ENCODE measurements around the gene PGA5.
"Not testable (repeated sequence)": the region's sequence is repeated elsewhere in the genome, so short reads cannot be mapped to it uniquely, and the experiment has no call there.

PGA5 gene

DNA sequence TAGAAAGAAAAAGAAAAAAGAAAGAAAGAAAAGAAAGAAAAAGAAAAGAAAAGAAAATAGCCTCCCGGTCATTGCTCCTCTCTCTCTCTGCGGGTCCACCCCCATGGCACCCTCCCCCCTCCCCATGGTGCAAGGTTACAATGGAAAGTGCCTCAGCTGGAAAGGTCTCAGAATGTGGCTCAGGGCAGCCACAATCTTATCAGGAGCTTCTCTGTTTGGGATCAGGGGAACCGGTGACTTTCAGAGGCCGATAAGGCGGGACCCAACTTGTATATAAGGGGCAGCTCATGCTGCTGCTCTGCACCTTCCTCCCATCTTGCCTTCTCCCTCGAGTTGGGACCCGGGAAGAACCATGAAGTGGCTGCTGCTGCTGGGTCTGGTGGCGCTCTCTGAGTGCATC lies at the start of gene PGA5:
TSS of gene PGA5 (plus strand) at position 301 of the 400 bp plus-strand sequence. CDS start at position 353, 52 bp downstream.
- DNase-seq: not testable (repeated sequence)

DNA sequence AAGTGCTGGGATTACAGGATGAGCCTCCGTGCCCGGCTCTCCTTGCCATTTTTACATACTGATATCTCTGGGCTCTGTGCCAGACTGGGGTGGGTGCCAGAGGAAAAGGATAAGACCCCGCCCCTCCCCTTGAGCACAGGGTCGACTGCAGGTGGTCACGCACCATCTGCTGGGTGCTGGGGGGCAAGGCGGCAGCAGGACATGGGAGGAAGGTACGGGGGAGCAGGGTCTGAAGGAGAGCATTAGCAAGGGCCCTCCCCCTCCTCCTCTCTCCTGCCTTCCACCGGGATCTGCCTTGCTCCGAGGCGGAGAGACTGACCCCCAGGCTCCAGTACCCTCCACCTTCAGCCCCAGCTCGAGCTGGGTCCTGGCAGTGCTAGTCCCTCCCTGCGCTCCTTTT lies 47.4 kb upstream of the PGA5 start:
- DNase-seq: no peak

- DNase-seq: no peak
Measured at GRCh38 chr11:61194169-61194671, 46.8 kb upstream of the PGA5 start.

DNA sequence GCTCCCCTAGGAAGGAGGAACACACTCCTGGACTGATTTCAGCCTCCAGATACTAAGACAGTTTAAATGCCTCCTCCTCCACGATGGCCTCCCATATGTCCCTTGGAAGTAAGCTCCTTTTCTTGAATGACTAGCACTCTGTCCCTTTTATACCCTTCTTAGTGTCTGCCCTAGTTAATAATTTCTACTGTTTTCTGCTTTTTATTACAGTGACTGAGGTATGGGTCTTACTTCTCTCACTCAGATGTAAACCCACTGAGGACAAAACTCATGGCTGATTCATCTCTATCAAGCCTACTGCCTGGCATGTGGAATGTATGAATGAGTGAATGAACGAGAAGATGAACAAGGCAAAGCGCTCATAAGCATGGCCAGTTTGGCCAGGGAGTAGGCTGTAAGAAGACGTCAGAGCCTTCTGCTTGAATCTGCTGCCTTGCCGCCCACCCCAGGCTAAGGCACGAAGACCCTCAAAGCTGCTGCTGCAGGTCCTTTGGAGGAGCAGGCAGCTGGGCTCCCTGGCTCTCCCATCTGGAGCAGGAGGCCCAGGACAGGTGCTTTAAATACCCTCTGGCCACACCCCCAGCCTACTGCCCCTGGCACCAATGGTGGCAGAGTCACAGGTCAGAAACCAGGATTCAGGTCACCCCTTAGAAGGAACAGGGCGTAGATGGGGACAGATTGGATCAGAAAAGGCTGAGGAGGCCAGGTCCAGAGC lies 45.8 kb upstream of the PGA5 start:
- DNase-seq: no peak

GRCh38 chr11:61195719-61196118 lies 45.3 kb upstream of the PGA5 start:
- no peak for DNase-seq

DNA sequence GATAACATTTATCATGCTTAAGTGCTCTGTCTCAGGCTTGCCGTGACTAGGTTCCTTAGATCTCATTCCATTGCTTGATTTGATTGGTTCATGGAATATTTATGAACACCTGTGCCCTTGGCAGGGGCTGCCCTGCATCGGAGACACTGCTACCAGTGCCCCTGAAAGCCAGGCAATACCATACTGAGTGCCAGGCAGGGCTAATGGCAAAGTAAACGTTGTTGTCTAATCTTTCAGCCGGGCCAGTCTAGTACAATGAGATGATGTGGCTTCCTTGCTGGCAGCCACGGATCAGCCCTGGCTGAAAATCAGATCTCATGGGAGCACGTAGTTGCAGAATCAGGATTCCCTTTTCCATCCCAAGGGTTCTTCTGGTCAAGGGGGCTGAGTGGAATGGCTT lies 42.6 kb upstream of the PGA5 start:
- no peak for DNase-seq

DNA sequence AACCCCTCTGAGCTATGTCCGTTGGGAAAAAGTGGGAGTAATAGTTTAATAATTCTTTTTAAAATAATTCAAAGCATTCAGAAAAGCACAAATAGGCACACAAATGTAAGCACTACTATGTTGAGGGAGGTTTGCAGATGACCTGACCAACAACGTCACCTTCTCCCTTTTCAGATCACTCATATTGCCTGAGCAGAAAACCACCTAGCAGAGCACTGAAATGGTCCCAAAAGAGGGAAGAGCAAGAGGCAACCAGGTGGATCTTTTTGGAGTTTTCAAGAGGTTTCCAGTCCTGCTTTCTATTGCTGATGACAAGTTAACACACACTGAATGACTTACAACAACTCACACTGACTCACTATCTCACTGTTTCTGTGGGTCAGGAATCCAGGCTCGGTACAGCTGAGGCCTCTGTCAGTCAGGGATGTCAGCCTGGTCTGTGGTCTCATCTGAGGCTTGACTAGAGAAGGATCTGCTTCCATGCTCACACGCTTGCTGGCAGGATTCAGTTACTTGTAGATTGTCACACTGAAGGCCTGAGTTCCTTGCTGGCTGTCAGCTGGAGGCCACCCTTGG lies 41.9 kb upstream of the PGA5 start:
- DNase-seq: no peak

- no peak for DNase-seq
Measured at GRCh38 chr11:61201476-61201875, 39.5 kb upstream of the PGA5 start.

GRCh38 chr11:61202950-61203746 lies 37.8 kb upstream of the PGA5 start, which contains the start of gene PGA3:
TSS of gene PGA3 (plus strand) at chr11:61203515. CDS start at chr11:61203565, 50 bp downstream.
- not testable (repeated sequence) for DNase-seq

DNA sequence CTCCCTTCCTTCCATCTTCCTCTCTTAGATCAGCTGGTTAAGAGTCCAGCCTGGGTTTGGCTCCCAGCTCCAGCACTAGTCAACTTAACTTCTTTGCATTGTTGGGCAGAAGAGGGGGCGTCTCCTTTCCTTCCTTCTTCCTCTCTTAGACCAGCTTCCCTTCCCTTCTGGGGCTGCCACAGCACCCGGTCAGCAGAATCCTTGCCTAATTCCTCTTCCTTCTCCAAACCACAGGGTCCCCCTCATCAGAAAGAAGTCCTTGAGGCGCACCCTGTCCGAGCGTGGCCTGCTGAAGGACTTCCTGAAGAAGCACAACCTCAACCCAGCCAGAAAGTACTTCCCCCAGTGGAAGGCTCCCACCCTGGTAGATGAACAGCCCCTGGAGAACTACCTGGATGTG lies 37.1 kb upstream of the PGA5 start:
- not testable (repeated sequence) for DNase-seq

DNA sequence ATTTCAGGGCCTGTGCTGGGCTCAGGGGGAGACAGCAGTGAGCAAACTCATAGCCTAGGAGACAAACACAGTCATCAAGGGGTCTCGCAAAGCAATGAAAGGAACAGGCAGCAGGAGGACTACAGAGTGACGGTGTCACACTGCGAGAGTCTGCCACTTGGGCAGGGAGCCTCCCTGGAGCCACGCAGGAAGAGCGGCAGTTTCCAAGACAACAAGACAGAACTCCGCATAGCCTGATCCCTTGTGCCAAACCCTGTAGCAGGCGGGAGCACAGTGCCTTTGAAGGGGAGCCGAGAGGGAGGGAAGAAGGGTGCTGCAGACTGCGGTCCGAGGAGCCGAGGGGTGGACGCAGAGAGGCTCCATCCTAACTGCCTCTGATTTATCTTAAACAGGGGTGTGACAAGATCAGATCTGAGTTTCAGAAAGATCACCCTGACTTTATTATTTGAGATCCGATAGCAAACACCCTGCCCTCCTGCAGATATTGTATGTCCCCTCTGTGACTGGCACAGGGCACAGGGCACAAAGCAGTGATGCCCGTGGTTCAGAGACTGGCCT lies 36.4 kb upstream of the PGA5 start:
- DNase-seq: not testable (repeated sequence)

DNA sequence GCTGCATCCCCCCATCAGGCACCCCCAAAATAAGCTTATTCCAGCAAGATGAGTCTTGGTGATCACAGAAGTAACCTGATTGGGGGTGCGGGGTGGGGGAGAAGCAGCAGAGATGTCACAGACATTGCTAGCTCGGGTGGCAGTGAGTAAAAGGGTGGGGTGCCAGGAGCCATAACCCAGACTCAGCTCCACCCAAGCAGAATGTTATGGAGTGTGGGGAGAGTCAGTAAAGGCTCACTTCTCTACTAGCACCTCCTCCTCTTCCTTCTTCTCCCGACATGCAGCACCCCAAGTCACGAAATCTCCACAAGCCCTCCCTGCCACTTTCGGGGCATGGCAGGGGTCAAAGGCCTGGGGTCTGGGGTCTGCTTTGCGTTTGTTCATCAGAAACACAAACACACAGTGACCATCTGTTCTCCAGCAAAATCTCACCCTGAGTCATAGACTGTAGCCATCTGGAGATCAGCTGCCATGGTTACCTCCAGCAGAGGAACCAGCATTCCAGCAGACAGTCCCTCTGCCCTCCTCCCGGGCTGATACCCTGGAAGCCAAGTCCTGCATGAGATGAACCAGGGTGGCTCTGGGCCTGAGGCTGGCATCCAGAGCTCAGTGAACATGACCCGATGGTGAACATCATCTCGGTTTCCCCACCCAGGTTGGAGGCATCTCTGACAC lies 33.2 kb upstream of the PGA5 start:
- DNase-seq: not testable (repeated sequence)

- not testable (repeated sequence) for DNase-seq
Measured at GRCh38 chr11:61210629-61211028, 30.3 kb upstream of the PGA5 start.

DNA sequence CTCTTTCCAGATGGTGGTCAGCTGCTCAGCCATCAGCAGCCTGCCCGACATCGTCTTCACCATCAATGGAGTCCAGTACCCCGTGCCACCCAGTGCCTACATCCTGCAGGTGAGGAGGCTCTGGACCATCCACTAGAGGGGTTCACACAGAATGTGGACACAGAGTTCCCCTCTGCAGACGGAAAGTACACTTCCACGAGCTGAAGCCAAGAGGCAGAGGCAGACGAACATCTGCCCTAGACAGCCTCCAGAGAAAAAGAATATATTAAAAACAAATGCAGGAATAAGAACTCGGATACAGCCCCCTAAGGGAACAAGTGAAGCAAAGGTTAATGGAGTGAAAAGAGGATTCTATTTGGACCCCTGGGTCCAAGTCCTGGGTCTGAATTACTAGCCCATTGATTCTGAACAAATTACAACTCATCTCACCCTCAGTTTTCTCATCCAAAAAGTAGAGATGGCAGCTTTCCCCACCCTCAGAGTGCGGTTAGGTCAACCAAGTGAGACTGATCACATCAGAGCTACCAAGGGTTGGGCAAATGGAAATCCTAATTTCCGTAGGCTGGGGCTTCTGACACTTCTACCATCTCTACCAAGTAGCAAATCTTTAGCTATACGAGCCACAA lies 29.5 kb upstream of the PGA5 start:
- DNase-seq: not testable (repeated sequence)

DNA sequence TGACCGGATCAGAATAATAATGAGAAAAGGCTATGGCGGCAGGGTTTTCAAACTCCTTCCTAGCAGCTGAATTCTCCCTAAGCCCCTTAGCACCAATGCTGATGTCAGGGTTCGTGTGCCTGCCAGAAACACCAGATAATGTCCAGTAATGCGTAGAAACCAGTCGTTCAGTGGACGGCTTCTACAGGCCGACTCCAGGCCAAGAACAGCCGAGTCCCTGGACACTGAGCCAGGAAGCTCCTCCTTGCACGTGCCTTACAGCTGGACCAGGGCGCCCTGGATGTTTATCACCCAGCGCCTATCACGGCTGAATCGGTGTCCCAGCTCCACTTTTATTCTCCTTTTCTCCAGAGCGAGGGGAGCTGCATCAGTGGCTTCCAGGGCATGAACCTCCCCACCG lies 28.8 kb upstream of the PGA5 start:
- DNase-seq: not testable (repeated sequence)

- not testable (repeated sequence) for DNase-seq
Measured at GRCh38 chr11:61213711-61214324, 27.2 kb upstream of the PGA5 start.

DNA sequence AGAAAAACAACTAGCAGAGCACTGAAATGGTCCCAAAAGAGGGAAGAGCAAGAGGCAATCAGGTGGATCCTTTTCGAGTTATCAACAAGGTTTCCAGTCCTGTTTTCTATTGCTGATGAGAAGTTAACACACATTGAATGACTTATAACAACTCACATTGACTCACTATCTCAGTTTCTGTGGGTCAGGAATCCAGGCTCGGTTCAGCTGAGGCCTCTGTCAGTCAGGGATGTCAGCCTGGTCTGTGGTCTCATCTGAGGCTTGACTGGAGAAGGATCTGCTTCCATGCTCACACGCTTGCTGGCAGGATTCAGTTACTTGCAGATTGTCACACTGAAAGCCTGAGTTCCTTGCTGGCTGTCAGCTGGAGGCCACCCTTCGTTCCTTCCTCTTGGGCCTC lies 22.7 kb upstream of the PGA5 start:
- DNase-seq: not testable (repeated sequence)

DNA sequence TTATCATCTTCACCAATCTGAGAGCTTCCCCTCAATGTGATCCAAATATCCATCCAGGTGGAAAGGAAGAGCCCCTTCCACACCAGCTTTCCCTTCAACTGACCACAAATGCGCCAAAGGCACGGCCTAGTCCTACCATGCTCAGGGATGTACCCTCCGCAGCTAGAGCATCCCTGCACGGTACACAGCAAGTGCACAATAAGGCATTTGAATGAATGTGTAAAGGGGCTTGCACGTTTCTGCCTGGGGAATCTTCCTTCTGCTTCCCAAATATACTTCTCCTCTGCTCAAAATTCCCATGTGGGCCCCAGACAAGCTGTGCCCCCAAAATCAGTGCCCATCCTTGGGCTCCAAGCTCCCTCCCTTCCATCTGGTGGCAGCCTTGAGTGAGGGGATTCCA lies 22.0 kb upstream of the PGA5 start:
- DNase-seq: not testable (repeated sequence)

GRCh38 chr11:61222047-61222446 lies 18.9 kb upstream of the PGA5 start, which contains the start of gene PGA4:
TSS of gene PGA4 (plus strand) at chr11:61222347. CDS start at chr11:61222401, 54 bp downstream.
- not testable (repeated sequence) for DNase-seq

DNA sequence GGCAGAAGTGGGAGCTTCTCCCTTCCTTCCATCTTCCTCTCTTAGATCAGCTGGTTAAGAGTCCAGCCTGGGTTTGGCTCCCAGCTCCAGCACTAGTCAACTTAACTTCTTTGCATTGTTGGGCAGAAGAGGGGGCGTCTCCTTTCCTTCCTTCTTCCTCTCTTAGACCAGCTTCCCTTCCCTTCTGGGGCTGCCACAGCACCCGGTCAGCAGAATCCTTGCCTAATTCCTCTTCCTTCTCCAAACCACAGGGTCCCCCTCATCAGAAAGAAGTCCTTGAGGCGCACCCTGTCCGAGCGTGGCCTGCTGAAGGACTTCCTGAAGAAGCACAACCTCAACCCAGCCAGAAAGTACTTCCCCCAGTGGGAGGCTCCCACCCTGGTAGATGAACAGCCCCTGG lies 18.3 kb upstream of the PGA5 start:
- not testable (repeated sequence) for DNase-seq

DNA sequence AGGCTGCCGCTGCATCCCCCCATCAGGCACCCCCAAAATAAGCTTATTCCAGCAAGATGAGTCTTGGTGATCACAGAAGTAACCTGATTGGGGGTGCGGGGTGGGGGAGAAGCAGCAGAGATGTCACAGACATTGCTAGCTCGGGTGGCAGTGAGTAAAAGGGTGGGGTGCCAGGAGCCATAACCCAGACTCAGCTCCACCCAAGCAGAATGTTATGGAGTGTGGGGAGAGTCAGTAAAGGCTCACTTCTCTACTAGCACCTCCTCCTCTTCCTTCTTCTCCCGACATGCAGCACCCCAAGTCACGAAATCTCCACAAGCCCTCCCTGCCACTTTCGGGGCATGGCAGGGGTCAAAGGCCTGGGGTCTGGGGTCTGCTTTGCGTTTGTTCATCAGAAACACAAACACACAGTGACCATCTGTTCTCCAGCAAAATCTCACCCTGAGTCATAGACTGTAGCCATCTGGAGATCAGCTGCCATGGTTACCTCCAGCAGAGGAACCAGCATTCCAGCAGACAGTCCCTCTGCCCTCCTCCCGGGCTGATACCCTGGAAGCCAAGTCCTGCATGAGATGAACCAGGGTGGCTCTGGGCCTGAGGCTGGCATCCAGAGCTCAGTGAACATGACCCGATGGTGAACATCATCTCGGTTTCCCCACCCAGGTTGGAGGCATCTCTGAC lies 14.4 kb upstream of the PGA5 start:
- DNase-seq: not testable (repeated sequence)

All from NCI-H187 treated with DMSO at 0.1 percent for 48 hours (cell line).